DMS114 treated with DMSO at 0.1 percent for 48 hours (cell line): ENCODE data around the gene TRABD2A.

Experiments used
- DNase-seq: peaks from one replicate; lab custom pipeline; 2025; ENCODE audit not compliant: unreplicated experiment; lab: John Stamatoyannopoulos, UW

The TRABD2A gene

GRCh38 chr2:84823229-84823628 is 57.7 kb downstream of the TRABD2A start:
- no peak for DNase-seq

- no peak for DNase-seq
Observed at GRCh38 chr2:84821806-84822205, 59.1 kb downstream of the TRABD2A start.

- DNase-seq = no peak
Observed at GRCh38 chr2:84817239-84817655, 63.6 kb downstream of the TRABD2A start.

GRCh38 chr2:84816426-84817026 is 64.4 kb downstream of the TRABD2A start:
- no peak for DNase-seq

GRCh38 chr2:84815146-84815545 is 65.7 kb downstream of the TRABD2A start:
- no peak for DNase-seq

GRCh38 chr2:84811839-84812431 is 68.9 kb downstream of the TRABD2A start:
- DNase-seq = no peak

- DNase-seq = no peak
Observed at GRCh38 chr2:84808279-84808678, 72.6 kb downstream of the TRABD2A start.

- DNase-seq = no peak
Observed at GRCh38 chr2:84807063-84807485, 73.8 kb downstream of the TRABD2A start.

GRCh38 chr2:84805250-84805958 is 75.5 kb downstream of the TRABD2A start:
- DNase-seq = no peak

GRCh38 chr2:84801811-84802210 is 79.1 kb downstream of the TRABD2A start:
- DNase-seq = no peak

GRCh38 chr2:84800194-84800805 is 80.6 kb downstream of the TRABD2A start:
- DNase-seq = no peak

- no peak for DNase-seq
Observed at GRCh38 chr2:84799772-84800171, 81.1 kb downstream of the TRABD2A start.

GRCh38 chr2:84797271-84797670 is 83.6 kb downstream of the TRABD2A start:
- DNase-seq = no peak

- no peak for DNase-seq
Observed at GRCh38 chr2:84796798-84797197, 84.1 kb downstream of the TRABD2A start.

- DNase-seq = no peak
Observed at GRCh38 chr2:84793641-84794040, 87.2 kb downstream of the TRABD2A start.

GRCh38 chr2:84792856-84793522 is 87.9 kb downstream of the TRABD2A start:
- no peak for DNase-seq

- DNase-seq = no peak
Observed at GRCh38 chr2:84788498-84788897, 92.4 kb downstream of the TRABD2A start.

- DNase-seq = no peak
Observed at GRCh38 chr2:84788027-84788426, 92.9 kb downstream of the TRABD2A start.

- DNase-seq = no peak
Observed at GRCh38 chr2:84786601-84787000, 94.3 kb downstream of the TRABD2A start.

- no peak for DNase-seq
Observed at GRCh38 chr2:84785950-84786349, 94.9 kb downstream of the TRABD2A start.

- DNase-seq = no peak
Observed at GRCh38 chr2:84782717-84783442, 98.0 kb downstream of the TRABD2A start.
